Inflammatory macrophage treated with lipopolysaccharide for 4 hours (primary cell): ENCODE data around the gene SDF2L1.
"Not testable (repeated sequence)": the region's sequence is repeated elsewhere in the genome, so short reads cannot be mapped to it uniquely, and the experiment has no call there.

Source experiments
- DNase-seq: peaks from one replicate; pipeline ENCODE4 v3.0.0-alpha.2; 2020

Gene SDF2L1

GRCh38 chr22:21637450-21637849 is 4.7 kb upstream of the SDF2L1 start:
- DNase-seq: peak; percentile 19

- no peak for DNase-seq
Measured at GRCh38 chr22:21639359-21639758, 2.7 kb upstream of the SDF2L1 start.

GRCh38 chr22:21640810-21641209 is 1.3 kb upstream of the SDF2L1 start:
- no peak for DNase-seq

GRCh38 chr22:21641417-21641788 is 699 bp upstream of the SDF2L1 start:
- DNase-seq: peak; percentile 83

- DNase-seq: peak; percentile 62
Measured at GRCh38 chr22:21642584-21643448, 714 bp downstream of the SDF2L1 start.

- no peak for DNase-seq
Measured at GRCh38 chr22:21643533-21644357, 1.6 kb downstream of the SDF2L1 start.

- DNase-seq: not testable (repeated sequence)
Measured at GRCh38 chr22:21645513-21645912, 3.4 kb downstream of the SDF2L1 start.

- peak; percentile 80 for DNase-seq
Measured at GRCh38 chr22:21646608-21647590, 4.8 kb downstream of the SDF2L1 start.

- DNase-seq: no peak
Measured at GRCh38 chr22:21650280-21650679, 8.2 kb downstream of the SDF2L1 start.

- no peak for DNase-seq
Measured at GRCh38 chr22:21650823-21651520, 8.9 kb downstream of the SDF2L1 start.

- no peak for DNase-seq
Measured at GRCh38 chr22:21651521-21652009, 9.5 kb downstream of the SDF2L1 start.

GRCh38 chr22:21652010-21652546 is 10.0 kb downstream of the SDF2L1 start:
- DNase-seq: peak; percentile 84

GRCh38 chr22:21652547-21653545 is 10.7 kb downstream of the SDF2L1 start:
- DNase-seq: no peak

GRCh38 chr22:21657020-21657359 is 14.9 kb downstream of the SDF2L1 start:
- DNase-seq: no peak

GRCh38 chr22:21657360-21658032 is 15.4 kb downstream of the SDF2L1 start:
- DNase-seq: peak; percentile 74

GRCh38 chr22:21659864-21660525 is 17.9 kb downstream of the SDF2L1 start:
- no peak for DNase-seq

GRCh38 chr22:21660904-21661303 is 18.8 kb downstream of the SDF2L1 start:
- DNase-seq: no peak

- no peak for DNase-seq
Measured at GRCh38 chr22:21661991-21662390, 19.9 kb downstream of the SDF2L1 start.

- no peak for DNase-seq
Measured at GRCh38 chr22:21663738-21664137, 21.6 kb downstream of the SDF2L1 start.
